Karpas-422 (cell line): Measurements from ENCODE around the gene CARD14. TPM values are rescaled to one million over a fixed set of nuclear protein-coding genes. Genes with fewer than 3 reads are reported as not detected.

ENCODE experiments used
- DNase-seq: peaks from one replicate; pipeline ENCODE4 v3.0.0-alpha.2; 2015
- H2AFZ ChIP-seq: fragments of 200-600 bp; sonication (generic); 2 replicates; pipeline ENCODE4 v1.6.1; 2014; ENCODE audit warnings: antibody characterized with exemption, low read length, mixed read lengths
- H3K27ac ChIP-seq: fragments of 200-600 bp; sonication (generic); 2 replicates; pipeline ENCODE4 v1.5.1; 2014; ENCODE audit warnings: mild to moderate bottlenecking, low read length, moderate library complexity
- H3K27me3 ChIP-seq: fragments of 200-600 bp; sonication (generic); 2 replicates; pipeline ENCODE4 v1.6.1; 2014; ENCODE audit warnings: low read length, mixed read lengths
- H3K36me3 ChIP-seq: fragments of 200-600 bp; sonication (generic); 2 replicates; pipeline ENCODE4 v1.6.1; 2014; ENCODE audit warnings: low read length, mixed read lengths; ENCODE audit not compliant: insufficient read depth
- H3K4me1 ChIP-seq: fragments of 200-600 bp; sonication (generic); 2 replicates; pipeline ENCODE4 v1.6.1; 2014; ENCODE audit warnings: mild to moderate bottlenecking, low read length, mixed read lengths
- H3K4me2 ChIP-seq: fragments of 200-600 bp; sonication (generic); 2 replicates; pipeline ENCODE4 v1.6.1; 2014; ENCODE audit warnings: low read length, low read depth, mild to moderate bottlenecking; ENCODE audit not compliant: poor library complexity, severe bottlenecking
- H3K4me3 ChIP-seq: fragments of 200-600 bp; sonication (generic); 2 replicates; pipeline ENCODE4 v1.5.1; 2014; ENCODE audit warnings: mild to moderate bottlenecking, antibody characterized with exemption, low read length, mixed read lengths
- H3K79me2 ChIP-seq: fragments of 200-600 bp; sonication (generic); 2 replicates; pipeline ENCODE4 v1.6.1; 2014; ENCODE audit warnings: mild to moderate bottlenecking, low read length, mixed read lengths
- H3K9ac ChIP-seq: fragments of 200-600 bp; sonication (generic); 2 replicates; pipeline ENCODE4 v1.6.0; 2014; ENCODE audit warnings: low read length
- H3K9me2 ChIP-seq: fragments of 200-600 bp; sonication (generic), shearing (Covaris generic); replicated peaks from 2 replicates; pipeline ENCODE4 v1.6.0; 2014; ENCODE audit warnings: mild to moderate bottlenecking, low read length, moderate library complexity; ENCODE audit not compliant: insufficient read depth
- H3K9me3 ChIP-seq: fragments of 300-700, 200-600 bp; sonication (generic); 2 replicates; pipeline ENCODE4 v1.6.1; 2014; ENCODE audit warnings: low read length, mixed read lengths
- H4K20me1 ChIP-seq: fragments of 200-600 bp; sonication (generic); 2 replicates; pipeline ENCODE4 v1.6.1; 2014; ENCODE audit warnings: mild to moderate bottlenecking, antibody characterized with exemption, low read length, low read depth; ENCODE audit not compliant: insufficient read depth
- total RNA-seq: library from RNA; depleted of rRNA; stranded (reverse); fragments of >200 nt; shearing (Covaris generic); gene quantifications from 2 replicates; pipeline ENCODE4 v1.2.3, GENCODE V29; 2014; ENCODE audit warnings: low replicate concordance

The CARD14 gene
- total RNA-seq, 1 experiment from 2014 or later, result not detected

DNA sequence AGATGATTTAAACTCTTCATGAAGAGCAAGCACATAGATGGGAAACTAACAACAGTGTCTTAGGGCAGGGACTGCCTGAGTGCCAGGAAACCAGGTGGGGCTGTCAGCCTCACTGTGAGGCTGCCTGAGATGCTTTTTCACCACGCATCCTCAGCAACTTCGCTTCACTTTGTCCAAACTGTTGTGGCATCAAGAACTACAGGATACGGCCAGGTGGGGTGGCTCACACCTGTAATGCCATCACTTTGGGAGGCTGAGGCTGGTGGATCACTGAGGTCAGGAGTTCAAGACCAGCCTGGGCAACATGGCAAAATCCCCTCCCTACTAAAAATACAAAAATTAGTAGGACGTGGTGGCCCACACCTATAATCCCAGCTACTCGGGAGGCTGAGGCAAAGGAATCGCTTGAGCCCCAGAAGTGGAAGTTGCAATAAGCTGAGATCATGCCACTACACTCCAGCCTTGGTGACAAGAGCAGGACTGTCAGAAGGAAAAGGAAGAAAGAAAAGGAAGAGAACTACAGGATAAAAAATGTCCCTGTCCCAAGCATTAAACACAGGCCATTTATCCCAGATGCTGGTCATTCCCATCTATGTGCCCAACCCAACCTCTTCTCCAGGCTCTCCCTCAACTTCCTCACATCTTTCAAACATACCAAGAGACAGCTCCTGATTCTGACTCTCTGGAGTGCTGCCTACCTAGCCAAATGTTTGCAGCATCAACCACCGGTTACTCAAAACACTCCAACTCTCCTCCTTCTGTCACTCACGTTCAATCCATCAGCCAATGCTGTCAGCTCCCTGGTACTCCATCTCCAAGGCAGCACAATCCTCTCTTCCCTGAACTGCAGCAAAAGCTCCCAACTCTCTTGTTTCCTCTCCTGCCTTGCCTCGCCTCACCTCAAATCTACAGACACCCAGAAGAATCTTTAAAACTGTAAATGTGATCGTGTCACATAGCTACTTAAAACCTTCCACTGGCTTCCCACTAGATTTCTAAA lies 24.5 kb upstream of the CARD14 start:
- Histone ChIP-seq H3K79me2 (peaks cover 51% of the 10 kb centered on the region), H3K36me3 (peaks cover 34% of the 10 kb centered on the region)

DNA sequence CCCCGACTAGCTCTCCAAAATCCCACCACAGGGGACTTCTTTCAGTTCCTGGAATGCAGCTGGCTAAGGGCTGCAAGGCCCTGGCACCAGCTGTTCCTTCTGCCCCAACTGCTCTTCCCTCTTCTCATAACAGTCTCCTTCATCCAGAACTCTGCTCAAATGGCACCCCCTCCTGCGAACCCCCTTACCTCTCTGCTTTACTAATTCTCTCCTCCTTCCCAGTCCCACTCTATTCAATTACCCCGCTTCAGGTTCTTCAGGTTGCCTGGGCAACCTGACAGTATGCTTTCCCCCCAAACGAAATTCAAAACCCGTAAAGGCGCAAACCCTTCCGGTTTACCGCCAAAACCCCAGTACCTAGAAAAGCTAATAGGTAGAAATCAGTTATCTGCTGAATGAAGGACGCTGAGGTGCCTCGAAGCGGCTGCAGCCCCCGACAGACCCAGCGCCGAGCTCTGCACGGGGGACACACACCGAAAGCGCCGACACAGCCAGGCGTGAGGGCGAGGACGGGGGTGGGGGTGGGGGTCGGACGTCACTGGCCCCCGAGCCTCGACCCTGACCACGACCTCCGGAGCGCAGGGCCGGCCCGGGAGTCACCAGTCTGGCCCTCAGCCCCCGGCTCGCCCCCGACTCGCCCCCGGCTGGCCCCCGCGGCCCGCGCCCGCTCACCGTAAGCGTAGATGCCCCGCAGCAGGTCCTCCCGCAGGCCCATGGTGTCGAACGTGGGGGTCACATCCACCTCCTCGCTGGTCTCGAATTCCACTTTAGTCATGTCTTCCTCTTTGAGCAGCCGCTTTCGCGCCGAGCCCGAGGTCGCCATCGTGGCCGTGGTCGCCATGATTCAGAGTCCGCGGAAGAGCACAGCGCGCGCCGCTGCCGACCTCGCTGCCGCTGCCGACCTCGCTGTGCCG lies 23.5 kb upstream of the CARD14 start:
- peaks cover 25% of the 10 kb centered on the region for H3K4me1 ChIP-seq
- no peaks in the 10 kb centered on the region for H3K27me3 ChIP-seq
- peak overlapping the region; percentile 98 for H3K4me3 ChIP-seq
- peak; percentile 72 for DNase-seq
- H3K9me2 ChIP-seq, result no peaks in the 10 kb centered on the region
- peak overlapping the region; percentile 99 for H3K9ac ChIP-seq
- H3K4me2 ChIP-seq, result peak overlapping the region; percentile 94
- H3K36me3 ChIP-seq, result peaks cover 30% of the 10 kb centered on the region
- H4K20me1 ChIP-seq, result peaks cover 38% of the 10 kb centered on the region
- H2AFZ ChIP-seq, result no peak overlapping the region
- H3K79me2 ChIP-seq, result peaks cover 48% of the 10 kb centered on the region
- no peaks in the 10 kb centered on the region for H3K9me3 ChIP-seq
- H3K27ac ChIP-seq, result peak overlapping the region; percentile 21; the same call in 1 of the 2 replicates

More for the DNA sequence above, 24.5 kb upstream of the CARD14 start:
- H4K20me1 ChIP-seq, result peaks cover 42% of the 10 kb centered on the region
- peaks cover 25% of the 10 kb centered on the region for H3K4me1 ChIP-seq
- peak overlapping the region; percentile 98 for H3K4me3 ChIP-seq
- no peak for DNase-seq
- H3K9ac ChIP-seq, result peak overlapping the region; percentile 99
- no peak overlapping the region for H3K27ac ChIP-seq
- H3K4me2 ChIP-seq, result peak overlapping the region; percentile 94
- no peaks in the 10 kb centered on the region for H3K9me2 ChIP-seq
- no peak overlapping the region for H2AFZ ChIP-seq
- no peaks in the 10 kb centered on the region for H3K9me3 ChIP-seq
- no peaks in the 10 kb centered on the region for H3K27me3 ChIP-seq

DNA sequence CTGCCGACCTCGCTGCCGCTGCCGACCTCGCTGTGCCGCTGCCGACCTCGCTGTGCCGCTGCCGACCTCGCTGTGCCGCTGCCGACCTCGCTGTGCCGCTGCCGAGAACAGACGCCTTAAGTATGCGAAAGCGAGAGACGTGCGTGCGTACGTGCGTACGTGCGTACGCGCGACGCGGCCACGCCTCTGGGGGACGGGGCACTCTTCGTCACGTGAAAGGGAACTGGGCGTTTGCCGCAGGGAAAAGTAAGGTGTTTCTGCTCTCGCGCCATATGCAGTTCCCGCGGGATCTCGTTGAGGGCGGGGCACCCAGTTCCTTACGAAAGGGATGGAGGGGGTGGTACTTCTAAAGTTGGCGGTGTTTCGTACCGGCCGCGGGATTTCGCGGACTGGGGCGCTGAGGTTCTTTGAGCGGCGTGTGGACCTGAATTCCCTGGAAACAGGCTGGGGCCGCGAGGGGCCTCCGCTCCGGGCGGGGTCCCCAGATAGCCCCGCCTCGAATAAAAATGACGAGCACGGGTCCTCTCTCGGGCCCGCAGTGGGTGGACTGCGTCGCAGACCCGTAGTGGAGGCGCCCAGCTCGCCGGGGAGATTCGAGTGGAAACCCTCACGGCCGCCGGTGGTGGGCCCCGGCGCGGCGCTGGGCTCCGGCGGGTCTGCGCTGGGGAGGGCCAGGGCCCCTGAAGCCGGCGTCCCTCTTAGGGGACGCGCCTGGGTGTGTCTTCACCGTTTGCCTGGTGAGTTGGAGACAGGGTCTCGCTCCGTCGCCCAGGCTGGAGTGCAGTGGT lies 22.6 kb upstream of the CARD14 start, which contains the start of gene EIF4A3:
TSS of gene EIF4A3 (minus strand) at position 94 of the 788 bp plus-strand sequence. CDS start 167 bp downstream, outside the sequence.
- H3K4me3 ChIP-seq, result peak within 1 kb of the TSS; percentile 98
- peak within 1 kb of the TSS; percentile 94 for H3K4me2 ChIP-seq
- peak within 1 kb of the TSS; percentile 21; the same call in 1 of the 2 replicates for H3K27ac ChIP-seq
- peak; percentile 99 for DNase-seq
- no peaks in the 10 kb centered on the region for H3K27me3 ChIP-seq
- no peaks in the 10 kb centered on the region for H3K9me2 ChIP-seq
- peaks cover 43% of the 10 kb centered on the region for H3K79me2 ChIP-seq
- H4K20me1 ChIP-seq, result peaks cover 32% of the 10 kb centered on the region
- H3K36me3 ChIP-seq, result peaks cover 25% of the 10 kb centered on the region
- H3K9ac ChIP-seq, result peak within 1 kb of the TSS; percentile 99
- no peaks in the 10 kb centered on the region for H3K9me3 ChIP-seq
- peaks cover 25% of the 10 kb centered on the region for H3K4me1 ChIP-seq
- H2AFZ ChIP-seq, result peak within 1 kb of the TSS; percentile 71; the same call in 1 of the 2 replicates

DNA sequence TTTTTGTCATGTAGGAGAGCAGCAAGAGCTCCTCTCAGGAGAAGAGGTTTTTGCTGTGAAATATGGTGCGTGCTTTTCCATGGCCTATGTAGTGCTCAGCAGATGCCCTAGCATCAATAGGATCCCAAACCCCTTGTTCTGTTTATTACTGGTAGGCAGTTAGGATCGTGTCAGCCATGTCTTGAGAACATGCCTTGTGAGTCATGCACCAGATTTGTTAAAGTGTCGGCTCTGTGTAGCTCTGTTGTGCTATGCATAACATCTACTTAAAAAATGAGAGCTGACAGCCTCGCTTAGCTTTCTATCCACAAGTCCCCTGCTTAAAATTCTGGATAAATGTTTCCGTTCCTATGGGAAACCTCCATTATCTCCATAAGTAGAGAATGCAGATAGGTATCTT lies 18.5 kb upstream of the CARD14 start:
- Histone ChIP-seq H3K9me3 (0 out of 2 replicates have a peak, but pooled peaks cover 5% of the 10 kb centered on the region), H3K4me2 (no peak overlapping the region), H3K36me3 (no peaks in the 10 kb centered on the region), H3K79me2 (peaks cover 10% of the 10 kb centered on the region), H4K20me1 (peaks cover 3% of the 10 kb centered on the region; the same call in 1 of the 2 replicates), H3K9ac (no peak overlapping the region), H3K27me3 (no peaks in the 10 kb centered on the region; the same call in 1 of the 2 replicates), H2AFZ (no peak overlapping the region), H3K4me3 (no peak overlapping the region), H3K9me2 (no peaks in the 10 kb centered on the region), H3K27ac (no peak overlapping the region), H3K4me1 (peaks cover 15% of the 10 kb centered on the region)
- no peak for DNase-seq

DNA sequence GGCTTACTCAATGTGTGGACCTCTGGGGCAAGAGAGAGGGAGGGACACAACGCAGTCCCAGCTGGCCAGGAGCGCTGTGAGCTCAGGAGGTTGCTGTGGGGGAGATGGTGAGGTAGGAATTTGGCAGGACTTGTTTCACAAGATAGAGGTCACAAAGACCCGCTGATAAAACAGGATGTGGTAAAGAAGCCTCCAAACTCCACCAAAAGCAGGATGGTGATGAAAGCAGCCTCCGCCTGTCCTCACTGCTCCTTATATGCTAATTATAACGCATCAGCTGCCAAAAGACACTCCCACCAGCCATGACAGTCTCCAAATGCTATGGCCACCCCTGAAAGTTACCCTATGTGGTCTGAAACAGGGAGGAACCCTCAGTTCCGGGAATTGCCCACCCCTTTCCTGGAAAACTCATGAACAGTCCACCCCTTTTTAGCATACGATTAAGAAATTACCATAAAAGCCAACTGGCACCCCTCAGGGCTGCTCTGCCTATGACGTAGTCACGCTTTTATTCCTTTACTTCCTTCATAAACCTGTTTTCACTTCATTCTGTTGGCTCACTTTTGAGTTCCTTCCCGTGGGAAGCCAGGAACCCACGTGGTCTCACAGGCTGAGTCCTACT lies 17.6 kb upstream of the CARD14 start:
- no peaks in the 10 kb centered on the region; the same call in 1 of the 2 replicates for H3K27me3 ChIP-seq
- no peak overlapping the region for H3K4me3 ChIP-seq
- H3K36me3 ChIP-seq, result no peaks in the 10 kb centered on the region
- 0 out of 2 replicates have a peak, but pooled peaks cover 5% of the 10 kb centered on the region for H3K79me2 ChIP-seq
- DNase-seq, result no peak
- no peaks in the 10 kb centered on the region for H3K9me2 ChIP-seq
- no peaks in the 10 kb centered on the region for H4K20me1 ChIP-seq
- no peak overlapping the region for H2AFZ ChIP-seq
- H3K4me2 ChIP-seq, result no peak overlapping the region
- 0 out of 2 replicates have a peak, but pooled peaks cover 5% of the 10 kb centered on the region for H3K9me3 ChIP-seq
- H3K9ac ChIP-seq, result peak overlapping the region; percentile 35; the same call in 1 of the 2 replicates
- H3K4me1 ChIP-seq, result peaks cover 15% of the 10 kb centered on the region
- H3K27ac ChIP-seq, result no peak overlapping the region

DNA sequence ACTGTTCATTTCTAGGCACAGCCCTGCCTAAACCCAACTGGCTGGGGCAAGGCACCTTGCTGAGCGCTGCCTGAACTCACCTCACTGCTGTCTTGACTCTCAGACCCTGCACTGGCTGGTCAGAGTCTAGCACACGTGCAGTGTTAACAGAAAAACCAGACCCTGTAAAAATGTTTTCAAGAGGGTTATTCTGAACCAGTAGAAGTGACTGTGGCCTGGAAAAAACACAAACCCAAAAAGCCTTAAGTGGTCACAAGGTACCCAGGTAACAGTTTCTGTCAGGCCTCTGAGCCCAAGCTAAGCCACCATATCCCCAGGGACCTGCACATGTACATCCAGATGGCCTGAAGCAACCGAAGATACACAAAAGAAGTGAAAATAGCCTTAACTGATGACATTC lies 16.8 kb upstream of the CARD14 start:
- Histone ChIP-seq H3K9ac (peak overlapping the region; percentile 35; the same call in 1 of the 2 replicates), H3K79me2 (0 out of 2 replicates have a peak, but pooled peaks cover 2% of the 10 kb centered on the region), H3K4me2 (no peak overlapping the region), H3K4me1 (peaks cover 12% of the 10 kb centered on the region), H3K27me3 (no peaks in the 10 kb centered on the region; the same call in 1 of the 2 replicates), H3K27ac (no peak overlapping the region), H3K4me3 (no peak overlapping the region), H2AFZ (no peak overlapping the region), H3K9me3 (0 out of 2 replicates have a peak, but pooled peaks cover 5% of the 10 kb centered on the region), H4K20me1 (no peaks in the 10 kb centered on the region), H3K36me3 (no peaks in the 10 kb centered on the region), H3K9me2 (no peaks in the 10 kb centered on the region)
- DNase-seq, result no peak

DNA sequence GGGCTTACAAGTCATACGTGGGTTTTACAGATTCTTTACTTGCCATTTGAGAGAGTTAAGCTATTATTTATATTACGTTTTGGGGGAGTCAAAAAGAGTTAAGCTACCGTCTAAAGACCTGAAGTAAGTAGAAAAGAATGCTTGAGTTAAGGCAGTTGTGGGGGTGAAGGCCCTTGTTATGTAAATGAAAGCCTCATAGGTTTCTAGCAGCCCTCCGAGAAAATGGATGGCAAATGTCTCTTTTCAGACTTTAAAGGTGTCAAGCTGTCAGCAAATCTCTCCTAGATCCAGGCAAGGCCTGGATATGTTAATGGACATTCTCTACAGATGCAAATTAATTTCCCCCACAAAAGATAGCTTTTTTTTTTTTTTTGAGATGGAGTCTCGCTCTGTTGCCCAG lies 15.7 kb upstream of the CARD14 start:
- Histone ChIP-seq H3K36me3 (no peaks in the 10 kb centered on the region), H3K79me2 (no peaks in the 10 kb centered on the region), H3K4me3 (no peak overlapping the region), H4K20me1 (no peaks in the 10 kb centered on the region), H3K4me1 (peaks cover 9% of the 10 kb centered on the region), H3K9ac (no peak overlapping the region), H2AFZ (no peak overlapping the region), H3K9me2 (no peaks in the 10 kb centered on the region), H3K27me3 (no peaks in the 10 kb centered on the region; the same call in 1 of the 2 replicates), H3K9me3 (0 out of 2 replicates have a peak, but pooled peaks cover 5% of the 10 kb centered on the region), H3K27ac (no peak overlapping the region), H3K4me2 (no peak overlapping the region)
- DNase-seq, result no peak
